Uterus (tissue), 2 donors: ENCODE results near the gene METTL18.

Experiments used
- CTCF ChIP-seq, 4 experiments: fragments of 200-600 bp in 2 of 4; fragments of 450-650 bp in 2 of 4; sonication (generic) in 2 of 4; IDR thresholded peaks; one replicate each; pipeline ENCODE4 v1.5.1; 2016 to 2019; ENCODE audit warnings: antibody characterized with exemption in 4 of 4, mild to moderate bottlenecking in 2 of 4, moderate library complexity in 1 of 4
- POLR2A ChIP-seq, 2 donors: fragments of 450-650 bp; IDR thresholded peaks; one replicate each; pipeline ENCODE4 v1.6.1; 2016; ENCODE audit warnings: antibody characterized with exemption in 2 of 2, mild to moderate bottlenecking in 1 of 2, moderate library complexity in 1 of 2

- TF ChIP-seq CTCF (IDR thresholded peaks at IDR 0.05): no peak
- TF ChIP-seq POLR2A (IDR thresholded peaks at IDR 0.05): no peak
Observed at GRCh38 chr1:169834869-169835268, 40.2 kb upstream of the METTL18 start.
